Calu3 (cell line): Measurements from ENCODE around the gene LRBA. TPM values are rescaled to one million over a fixed set of nuclear protein-coding genes. Genes with fewer than 3 reads are reported as not detected.

Experiments used
- BruUV-seq: library from RNA; stranded (reverse); fragments of 400-500 nt; replicated peaks from 2 replicates; lab custom pipeline; 2021; lab: Mats Ljungman, UMichigan
- CTCF ChIA-PET: fragments of 300-600 bp; sonication (Branson Sonifier 250); formaldehyde crosslinking; loops from one replicate; lab custom pipeline; 2022; ENCODE audit warnings: antibody characterized with exemption; lab: Charles Lee
- DNase-seq: peaks from one replicate; pipeline ENCODE4 v3.0.0; 2022
- H3K27ac Mint-ChIP-seq: one replicate; pipeline ENCODE4 v1.8.0; 2022; ENCODE audit warnings: mixed read lengths; ENCODE audit not compliant: unreplicated experiment
- H3K27me3 Mint-ChIP-seq: one replicate; pipeline ENCODE4 v1.8.0; 2022; ENCODE audit warnings: mixed read lengths; ENCODE audit not compliant: unreplicated experiment
- H3K36me3 Mint-ChIP-seq: one replicate; pipeline ENCODE4 v1.8.0; 2022; ENCODE audit warnings: mild to moderate bottlenecking, moderate library complexity, mixed read lengths; ENCODE audit not compliant: insufficient read depth, unreplicated experiment
- H3K4me1 Mint-ChIP-seq: one replicate; pipeline ENCODE4 v1.8.0; 2022; ENCODE audit warnings: mild to moderate bottlenecking, low read depth, mixed read lengths; ENCODE audit not compliant: unreplicated experiment
- H3K4me3 Mint-ChIP-seq: one replicate; pipeline ENCODE4 v1.8.0; 2022; ENCODE audit warnings: mild to moderate bottlenecking, low read depth, moderate library complexity, mixed read lengths; ENCODE audit not compliant: unreplicated experiment
- H3K9me3 Mint-ChIP-seq: one replicate; pipeline ENCODE4 v1.8.0; 2022; ENCODE audit warnings: low read depth, mixed read lengths; ENCODE audit not compliant: unreplicated experiment
- intact Hi-C: fragments of 100-400 bp; cut with micrococcal nuclease; formaldehyde crosslinking; loops from one replicate; pipeline ENCODE4 v1.10.0; 2022; ENCODE audit not compliant: unreplicated experiment
- total RNA-seq: library from RNA; stranded (reverse); gene quantifications from 2 replicates; pipeline ENCODE4 v1.2.3, GENCODE V29; 2022
- TF ChIP-seq, protein P1 (sequence below): fragments of 200-600 bp; IDR thresholded peaks from one replicate; pipeline ENCODE4 v1.8.0; 2022; ENCODE audit warnings: antibody characterized with exemption; ENCODE audit not compliant: unreplicated experiment

The LRBA gene
- total RNA-seq, 1 experiment from 2014 or later: 49.0 TPM

- intact Hi-C loops: loop anchor here (2.0 to 5.0 kb wide), 3 partner anchors 50 to 855 kb away; no protein-coding TSS in a partner anchor
- H3K27ac Mint-ChIP-seq: no peak overlapping the region
- CTCF ChIA-PET: interaction anchor here (0.6 to 1.7 kb wide), 4 partner anchors 80 to 188 kb away, joined by 3 to 5 read pairs (median 4); no protein-coding TSS in a partner anchor
- no peak overlapping the region for H3K4me3 Mint-ChIP-seq
- peak; percentile 39 for DNase-seq
- H3K36me3 Mint-ChIP-seq: no peaks in the 10 kb centered on the region
- no peaks in the 10 kb centered on the region for H3K4me1 Mint-ChIP-seq
- no peaks in the 10 kb centered on the region for H3K9me3 Mint-ChIP-seq
- no TSS peak for BruUV-seq
- H3K27me3 Mint-ChIP-seq: no peaks in the 10 kb centered on the region
- TF ChIP-seq, protein P1, sequence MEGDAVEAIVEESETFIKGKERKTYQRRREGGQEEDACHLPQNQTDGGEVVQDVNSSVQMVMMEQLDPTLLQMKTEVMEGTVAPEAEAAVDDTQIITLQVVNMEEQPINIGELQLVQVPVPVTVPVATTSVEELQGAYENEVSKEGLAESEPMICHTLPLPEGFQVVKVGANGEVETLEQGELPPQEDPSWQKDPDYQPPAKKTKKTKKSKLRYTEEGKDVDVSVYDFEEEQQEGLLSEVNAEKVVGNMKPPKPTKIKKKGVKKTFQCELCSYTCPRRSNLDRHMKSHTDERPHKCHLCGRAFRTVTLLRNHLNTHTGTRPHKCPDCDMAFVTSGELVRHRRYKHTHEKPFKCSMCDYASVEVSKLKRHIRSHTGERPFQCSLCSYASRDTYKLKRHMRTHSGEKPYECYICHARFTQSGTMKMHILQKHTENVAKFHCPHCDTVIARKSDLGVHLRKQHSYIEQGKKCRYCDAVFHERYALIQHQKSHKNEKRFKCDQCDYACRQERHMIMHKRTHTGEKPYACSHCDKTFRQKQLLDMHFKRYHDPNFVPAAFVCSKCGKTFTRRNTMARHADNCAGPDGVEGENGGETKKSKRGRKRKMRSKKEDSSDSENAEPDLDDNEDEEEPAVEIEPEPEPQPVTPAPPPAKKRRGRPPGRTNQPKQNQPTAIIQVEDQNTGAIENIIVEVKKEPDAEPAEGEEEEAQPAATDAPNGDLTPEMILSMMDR: no peak
Observed at GRCh38 chr4:150867148-150867547, 147.9 kb downstream of the LRBA start.

DNA sequence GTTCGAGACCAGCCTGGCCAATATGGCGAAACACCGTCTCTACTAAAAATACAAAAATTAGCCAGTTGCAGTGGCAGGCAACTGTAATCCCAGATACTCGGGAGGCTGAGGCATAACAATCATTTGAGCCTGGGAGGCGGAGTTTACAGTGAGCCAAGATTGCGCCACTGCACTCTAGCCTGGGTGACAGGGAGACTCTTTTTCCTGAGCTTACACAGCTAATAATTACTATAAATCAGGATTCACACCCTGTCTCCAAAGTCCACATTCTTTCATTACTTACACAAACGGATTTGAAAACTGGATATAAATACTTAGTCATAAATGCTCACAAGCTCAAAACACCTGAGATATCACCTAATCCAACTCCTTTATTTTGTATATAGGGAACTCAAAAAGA is 151.6 kb downstream of the LRBA start:
- no peak for DNase-seq
- intact Hi-C loops: no loop called here
- BruUV-seq: no TSS peak
- no peaks in the 10 kb centered on the region for H3K9me3 Mint-ChIP-seq
- no peaks in the 10 kb centered on the region for H3K36me3 Mint-ChIP-seq
- H3K4me1 Mint-ChIP-seq: no peaks in the 10 kb centered on the region
- no peaks in the 10 kb centered on the region for H3K27me3 Mint-ChIP-seq
- CTCF ChIA-PET: no interaction called here
- H3K4me3 Mint-ChIP-seq: no peak overlapping the region
- TF ChIP-seq, protein P1: no peak
- H3K27ac Mint-ChIP-seq: no peak overlapping the region

DNA sequence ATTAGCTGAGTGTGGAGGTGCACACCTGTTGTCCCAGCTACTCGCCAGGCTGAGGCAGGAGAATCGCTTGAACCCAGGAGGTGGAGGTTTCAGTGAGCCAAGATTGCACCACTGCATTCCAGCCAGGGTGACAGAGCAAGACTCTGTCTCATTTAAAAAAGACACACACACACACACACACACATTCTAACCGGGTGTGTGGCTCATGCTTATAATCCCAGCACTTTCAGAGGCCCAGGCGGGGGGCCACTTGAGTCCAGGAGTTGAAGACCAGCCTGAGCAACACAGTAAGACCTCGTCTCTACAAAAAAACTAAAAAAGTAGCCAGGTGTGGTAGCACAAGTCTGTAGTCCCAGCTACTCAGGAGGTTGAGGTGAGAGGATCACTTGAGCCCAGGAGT is 152.3 kb downstream of the LRBA start:
- H3K4me3 Mint-ChIP-seq: no peak overlapping the region
- H3K4me1 Mint-ChIP-seq: no peaks in the 10 kb centered on the region
- no peaks in the 10 kb centered on the region for H3K36me3 Mint-ChIP-seq
- CTCF ChIA-PET: no interaction called here
- intact Hi-C loops: no loop called here
- H3K27me3 Mint-ChIP-seq: no peaks in the 10 kb centered on the region
- H3K9me3 Mint-ChIP-seq: no peaks in the 10 kb centered on the region
- no peak overlapping the region for H3K27ac Mint-ChIP-seq
- no TSS peak for BruUV-seq
- TF ChIP-seq, protein P1: no peak
- no peak for DNase-seq

GRCh38 chr4:150859453-150859852 is 155.6 kb downstream of the LRBA start:
- CTCF ChIA-PET: interaction anchor here (0.6 kb wide), 2 partner anchors 213 to 895 kb away, joined by 4 to 7 read pairs; no protein-coding TSS in a partner anchor
- H3K4me3 Mint-ChIP-seq: no peak overlapping the region
- H3K4me1 Mint-ChIP-seq: peaks cover 5% of the 10 kb centered on the region
- no TSS peak for BruUV-seq
- H3K27me3 Mint-ChIP-seq: no peaks in the 10 kb centered on the region
- H3K9me3 Mint-ChIP-seq: no peaks in the 10 kb centered on the region
- intact Hi-C loops: no loop called here
- no peak for DNase-seq
- no peaks in the 10 kb centered on the region for H3K36me3 Mint-ChIP-seq
- TF ChIP-seq, protein P1: no peak
- no peak overlapping the region for H3K27ac Mint-ChIP-seq
